CD4-positive, CD25-positive, alpha-beta regulatory T cell (primary cell): ENCODE results near the gene NUDT3. TPM values are rescaled to one million over a fixed set of nuclear protein-coding genes. Genes with fewer than 3 reads are reported as not detected.

Experiments
- ATAC-seq, 2 donors: fragments of 150-1000 bp; cut with Tn5 transposase; one replicate each; pipeline ENCODE4 v1.10.0; 2021; ENCODE audit warnings: low read depth in 2 of 2, moderate number of reproducible peaks in 2 of 2, moderate library complexity in 1 of 2
- DNase-seq, 3 donors: peaks; one replicate each; pipeline versions ENCODE4 v3.0.0 to v3.0.0-alpha.2; 2012 to 2022; ENCODE audit warnings: mixed read lengths in 1 of 3
- H3K27ac ChIP-seq: one replicate; pipeline ENCODE4 v1.7.0; 2013; ENCODE audit warnings: mild to moderate bottlenecking, low read length; ENCODE audit not compliant: insufficient read depth, poor library complexity, severe bottlenecking
- H3K27me3 ChIP-seq: one replicate; pipeline ENCODE4 v1.7.0; 2013; ENCODE audit warnings: low read length; ENCODE audit not compliant: control insufficient read depth, insufficient read depth
- H3K36me3 ChIP-seq: one replicate; pipeline ENCODE4 v1.7.0; 2013; ENCODE audit warnings: mild to moderate bottlenecking, low read length, moderate library complexity; ENCODE audit not compliant: control insufficient read depth, insufficient read depth
- H3K4me1 ChIP-seq: 2 replicates; pipeline ENCODE4 v1.7.0; 2013; ENCODE audit warnings: mild to moderate bottlenecking, low read length; ENCODE audit not compliant: insufficient read depth, control insufficient read depth, poor library complexity, severe bottlenecking
- H3K4me3 ChIP-seq: one replicate; pipeline ENCODE4 v1.7.0; 2013; ENCODE audit warnings: low read depth, mild to moderate bottlenecking, low read length, moderate library complexity
- H3K9me3 ChIP-seq, 2 experiments: 1 replicate in 1 of 2; 2 replicates in 1 of 2; pipeline ENCODE4 v1.7.0; 2013; ENCODE audit warnings: low read length in 2 of 2, mild to moderate bottlenecking in 1 of 2, moderate library complexity in 1 of 2; ENCODE audit not compliant: control insufficient read depth in 2 of 2
- H3K27ac Mint-ChIP-seq, 3 donors: one replicate each; pipeline ENCODE4 v1.8.0; 2020 to 2022; ENCODE audit warnings: mild to moderate bottlenecking in 3 of 3, mixed read lengths in 3 of 3, moderate library complexity in 2 of 3
- H3K27me3 Mint-ChIP-seq: one replicate; pipeline ENCODE4 v1.8.0; 2022; ENCODE audit warnings: mild to moderate bottlenecking, mixed read lengths
- H3K36me3 Mint-ChIP-seq: one replicate; pipeline ENCODE4 v1.8.0; 2020; ENCODE audit warnings: mixed read lengths
- H3K4me1 Mint-ChIP-seq, 4 donors: one replicate each; pipeline ENCODE4 v1.8.0; 2020 to 2022; ENCODE audit warnings: mixed read lengths in 4 of 4, mild to moderate bottlenecking in 1 of 4
- H3K4me3 Mint-ChIP-seq, 4 donors: one replicate each; pipeline ENCODE4 v1.8.0; 2020 to 2022; ENCODE audit warnings: mild to moderate bottlenecking in 4 of 4, mixed read lengths in 4 of 4, moderate library complexity in 3 of 4
- H3K9me3 Mint-ChIP-seq, 7 donors: one replicate each; pipeline ENCODE4 v1.8.0; 2020 to 2022; ENCODE audit warnings: mixed read lengths in 7 of 7, mild to moderate bottlenecking in 3 of 7, moderate library complexity in 2 of 7
- polyA plus RNA-seq, 4 donors: library from polyadenylated mRNA; unstranded; fragments of 300-500 nt; fragmentation: Illumina TruSeq; gene quantifications; one replicate each; pipeline ENCODE4 v1.2.3, GENCODE V29; 2021
- total RNA-seq: library from RNA; stranded (reverse); gene quantifications from one replicate; pipeline ENCODE4 v1.2.3, GENCODE V29; 2022

The NUDT3 gene
- total and polyA plus RNA-seq, 5 donors from 2014 or later: 8.5 to 22.4 (median 9.8) TPM

GRCh38 chr6:34323300-34323699 is 69.2 kb downstream of the NUDT3 start:
- H3K27ac ChIP-seq: no peak overlapping the region
- H3K27ac Mint-ChIP-seq: no peak overlapping the region
- H3K27me3 Mint-ChIP-seq: no peaks in the 10 kb centered on the region
- no peaks in the 10 kb centered on the region for H3K4me1 ChIP-seq
- H3K4me1 Mint-ChIP-seq: peaks cover 7 to 28% (median 19%) of the 10 kb centered on the region in 4 donors
- no peaks in the 10 kb centered on the region for H3K36me3 ChIP-seq
- H3K9me3 Mint-ChIP-seq: no peaks in the 10 kb centered on the region
- no peaks in the 10 kb centered on the region for H3K9me3 ChIP-seq
- H3K4me3 Mint-ChIP-seq: no peak overlapping the region
- DNase-seq (no peak), ATAC-seq (no peak)
- H3K36me3 Mint-ChIP-seq: peaks cover 9% of the 10 kb centered on the region
- H3K4me3 ChIP-seq: no peak overlapping the region
- H3K27me3 ChIP-seq: no peaks in the 10 kb centered on the region

GRCh38 chr6:34322732-34323131 is 69.7 kb downstream of the NUDT3 start:
- no peak overlapping the region for H3K4me3 Mint-ChIP-seq
- no peak overlapping the region for H3K27ac ChIP-seq
- no peak overlapping the region for H3K4me3 ChIP-seq
- no peaks in the 10 kb centered on the region for H3K9me3 ChIP-seq
- no peaks in the 10 kb centered on the region for H3K4me1 ChIP-seq
- H3K36me3 ChIP-seq: no peaks in the 10 kb centered on the region
- no peak for ATAC-seq
- no peak overlapping the region for H3K27ac Mint-ChIP-seq
- H3K4me1 Mint-ChIP-seq: peaks cover 7 to 26% (median 14%) of the 10 kb centered on the region in 4 donors
- no peaks in the 10 kb centered on the region for H3K9me3 Mint-ChIP-seq
- no peaks in the 10 kb centered on the region for H3K27me3 ChIP-seq
- no peak for DNase-seq
- H3K36me3 Mint-ChIP-seq: peaks cover 9% of the 10 kb centered on the region
- no peaks in the 10 kb centered on the region for H3K27me3 Mint-ChIP-seq

- Histone ChIP-seq H3K27me3 (no peaks in the 10 kb centered on the region), H3K9me3 (no peaks in the 10 kb centered on the region), H3K4me3 (no peak overlapping the region), H3K4me1 (no peaks in the 10 kb centered on the region), H3K27ac (no peak overlapping the region), H3K36me3 (no peaks in the 10 kb centered on the region)
- H3K4me3 Mint-ChIP-seq: no peak overlapping the region
- no peak for ATAC-seq
- H3K27me3 Mint-ChIP-seq: no peaks in the 10 kb centered on the region
- H3K36me3 Mint-ChIP-seq: peaks cover 6% of the 10 kb centered on the region
- no peak for DNase-seq
- H3K27ac Mint-ChIP-seq: peak overlapping the region in 1 of 3 donors; percentile 39
- H3K4me1 Mint-ChIP-seq: peaks cover 10 to 27% (median 18%) of the 10 kb centered on the region in 4 donors
- no peaks in the 10 kb centered on the region for H3K9me3 Mint-ChIP-seq
These were observed 70.6 kb downstream of the NUDT3 start for GRCh38 chr6:34321821-34322220.

GRCh38 chr6:34319471-34319885 is 73.0 kb downstream of the NUDT3 start:
- peak overlapping the region in 1 of 3 donors; percentile 73 for H3K27ac Mint-ChIP-seq
- peaks cover 33 to 49% (median 36%) of the 10 kb centered on the region in 4 donors for H3K4me1 Mint-ChIP-seq
- Histone ChIP-seq H3K27me3 (no peaks in the 10 kb centered on the region), H3K4me3 (no peak overlapping the region), H3K27ac (no peak overlapping the region), H3K36me3 (no peaks in the 10 kb centered on the region), H3K9me3 (no peaks in the 10 kb centered on the region), H3K4me1 (peaks cover 16% of the 10 kb centered on the region)
- no peaks in the 10 kb centered on the region for H3K27me3 Mint-ChIP-seq
- H3K36me3 Mint-ChIP-seq: peaks cover 6% of the 10 kb centered on the region
- no peaks in the 10 kb centered on the region for H3K9me3 Mint-ChIP-seq
- DNase-seq (no peak), ATAC-seq (no peak)
- H3K4me3 Mint-ChIP-seq: no peak overlapping the region

GRCh38 chr6:34318499-34319470 is 73.7 kb downstream of the NUDT3 start:
- Mint-ChIP-seq H3K36me3 (peaks cover 6% of the 10 kb centered on the region), H3K4me1 (peaks cover 33 to 49% (median 36%) of the 10 kb centered on the region in 4 donors), H3K9me3 (no peaks in the 10 kb centered on the region), H3K27me3 (no peaks in the 10 kb centered on the region), H3K4me3 (no peak overlapping the region), H3K27ac (peak overlapping the region in 2 of 3 donors; percentile 70 to 73)
- no peaks in the 10 kb centered on the region for H3K9me3 ChIP-seq
- DNase-seq (no peak), ATAC-seq (no peak)
- H3K4me1 ChIP-seq: peaks cover 16% of the 10 kb centered on the region
- no peak overlapping the region for H3K4me3 ChIP-seq
- no peak overlapping the region for H3K27ac ChIP-seq
- H3K27me3 ChIP-seq: no peaks in the 10 kb centered on the region
- no peaks in the 10 kb centered on the region for H3K36me3 ChIP-seq

GRCh38 chr6:34317882-34318498 is 74.5 kb downstream of the NUDT3 start:
- Mint-ChIP-seq H3K36me3 (peaks cover 4% of the 10 kb centered on the region), H3K27me3 (no peaks in the 10 kb centered on the region), H3K27ac (no peak overlapping the region), H3K4me3 (no peak overlapping the region), H3K4me1 (peaks cover 33 to 53% (median 38%) of the 10 kb centered on the region in 4 donors), H3K9me3 (no peaks in the 10 kb centered on the region)
- ATAC-seq: no peak
- H3K9me3 ChIP-seq: no peaks in the 10 kb centered on the region
- DNase-seq: no peak
- no peak overlapping the region for H3K4me3 ChIP-seq
- H3K27ac ChIP-seq: no peak overlapping the region
- H3K36me3 ChIP-seq: no peaks in the 10 kb centered on the region
- no peaks in the 10 kb centered on the region for H3K27me3 ChIP-seq
- H3K4me1 ChIP-seq: peaks cover 16% of the 10 kb centered on the region

GRCh38 chr6:34317172-34317477 is 75.3 kb downstream of the NUDT3 start:
- no peaks in the 10 kb centered on the region for H3K9me3 ChIP-seq
- Mint-ChIP-seq H3K4me1 (peaks cover 33 to 56% (median 37%) of the 10 kb centered on the region in 4 donors), H3K27me3 (no peaks in the 10 kb centered on the region), H3K36me3 (peaks cover 4% of the 10 kb centered on the region), H3K27ac (peak overlapping the region; percentile 32 to 88 (median 80)), H3K4me3 (no peak overlapping the region), H3K9me3 (no peaks in the 10 kb centered on the region)
- no peak for ATAC-seq
- no peaks in the 10 kb centered on the region for H3K36me3 ChIP-seq
- no peaks in the 10 kb centered on the region for H3K27me3 ChIP-seq
- H3K4me3 ChIP-seq: no peak overlapping the region
- H3K27ac ChIP-seq: no peak overlapping the region
- peaks cover 16% of the 10 kb centered on the region for H3K4me1 ChIP-seq
- DNase-seq: no peak
